Endothelial cell (in vitro differentiated cells): ENCODE results near the gene CIDEB. TPM values are rescaled to one million over a fixed set of nuclear protein-coding genes. Genes with fewer than 3 reads are reported as not detected.

ENCODE experiments used
- DNase-seq: peaks from one replicate; pipeline ENCODE4 v3.0.0; 2021; ENCODE audit warnings: low spot score
- H3K27ac Mint-ChIP-seq: one replicate; pipeline ENCODE4 v1.8.0; 2021; ENCODE audit warnings: mixed read lengths, inconsistent platforms; ENCODE audit not compliant: unreplicated experiment
- H3K27me3 Mint-ChIP-seq: one replicate; pipeline ENCODE4 v1.8.0; 2021; ENCODE audit warnings: mild to moderate bottlenecking, moderate library complexity, mixed read lengths, inconsistent platforms; ENCODE audit not compliant: unreplicated experiment
- H3K36me3 Mint-ChIP-seq: one replicate; pipeline ENCODE4 v1.8.0; 2021; ENCODE audit warnings: mild to moderate bottlenecking, low read depth, mixed read lengths, inconsistent platforms; ENCODE audit not compliant: unreplicated experiment
- H3K4me1 Mint-ChIP-seq: one replicate; pipeline ENCODE4 v1.8.0; 2021; ENCODE audit warnings: mild to moderate bottlenecking, mixed read lengths, inconsistent platforms; ENCODE audit not compliant: unreplicated experiment
- H3K4me3 Mint-ChIP-seq: one replicate; pipeline ENCODE4 v1.8.0; 2021; ENCODE audit warnings: mild to moderate bottlenecking, mixed read lengths, inconsistent platforms; ENCODE audit not compliant: unreplicated experiment
- H3K9me3 Mint-ChIP-seq: one replicate; pipeline ENCODE4 v1.8.0; 2021; ENCODE audit warnings: mixed read lengths, inconsistent platforms; ENCODE audit not compliant: unreplicated experiment
- total RNA-seq: library from RNA; stranded (reverse); fragmentation: NEBNext Ultra II Directional; extraction: Animal tissue kit (Norgen Biotek cat#: 25700); gene quantifications from one replicate; pipeline ENCODE4 v1.2.1, GENCODE V29; 2021; ENCODE audit not compliant: unreplicated experiment
- TF ChIP-seq, protein P1 (sequence below): fragments of 200-600 bp; sonication (generic); IDR thresholded peaks from one replicate; pipeline ENCODE4 v1.5.0; 2021; ENCODE audit warnings: antibody characterized with exemption; ENCODE audit not compliant: unreplicated experiment

CIDEB gene
- total RNA-seq, 1 donor from 2014 or later = 0.82 TPM

DNA sequence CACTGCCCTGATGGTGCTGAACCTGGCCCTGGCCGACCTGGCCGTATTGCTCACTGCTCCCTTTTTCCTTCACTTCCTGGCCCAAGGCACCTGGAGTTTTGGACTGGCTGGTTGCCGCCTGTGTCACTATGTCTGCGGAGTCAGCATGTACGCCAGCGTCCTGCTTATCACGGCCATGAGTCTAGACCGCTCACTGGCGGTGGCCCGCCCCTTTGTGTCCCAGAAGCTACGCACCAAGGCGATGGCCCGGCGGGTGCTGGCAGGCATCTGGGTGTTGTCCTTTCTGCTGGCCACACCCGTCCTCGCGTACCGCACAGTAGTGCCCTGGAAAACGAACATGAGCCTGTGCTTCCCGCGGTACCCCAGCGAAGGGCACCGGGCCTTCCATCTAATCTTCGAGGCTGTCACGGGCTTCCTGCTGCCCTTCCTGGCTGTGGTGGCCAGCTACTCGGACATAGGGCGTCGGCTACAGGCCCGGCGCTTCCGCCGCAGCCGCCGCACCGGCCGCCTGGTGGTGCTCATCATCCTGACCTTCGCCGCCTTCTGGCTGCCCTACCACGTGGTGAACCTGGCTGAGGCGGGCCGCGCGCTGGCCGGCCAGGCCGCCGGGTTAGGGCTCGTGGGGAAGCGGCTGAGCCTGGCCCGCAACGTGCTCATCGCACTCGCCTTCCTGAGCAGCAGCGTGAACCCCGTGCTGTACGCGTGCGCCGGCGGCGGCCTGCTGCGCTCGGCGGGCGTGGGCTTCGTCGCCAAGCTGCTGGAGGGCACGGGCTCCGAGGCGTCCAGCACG, 8.2 kb upstream of the CIDEB start:
- no peak overlapping the region for H3K27ac Mint-ChIP-seq
- H3K27me3 Mint-ChIP-seq = peaks cover 30% of the 10 kb centered on the region
- TF ChIP-seq, protein P1, sequence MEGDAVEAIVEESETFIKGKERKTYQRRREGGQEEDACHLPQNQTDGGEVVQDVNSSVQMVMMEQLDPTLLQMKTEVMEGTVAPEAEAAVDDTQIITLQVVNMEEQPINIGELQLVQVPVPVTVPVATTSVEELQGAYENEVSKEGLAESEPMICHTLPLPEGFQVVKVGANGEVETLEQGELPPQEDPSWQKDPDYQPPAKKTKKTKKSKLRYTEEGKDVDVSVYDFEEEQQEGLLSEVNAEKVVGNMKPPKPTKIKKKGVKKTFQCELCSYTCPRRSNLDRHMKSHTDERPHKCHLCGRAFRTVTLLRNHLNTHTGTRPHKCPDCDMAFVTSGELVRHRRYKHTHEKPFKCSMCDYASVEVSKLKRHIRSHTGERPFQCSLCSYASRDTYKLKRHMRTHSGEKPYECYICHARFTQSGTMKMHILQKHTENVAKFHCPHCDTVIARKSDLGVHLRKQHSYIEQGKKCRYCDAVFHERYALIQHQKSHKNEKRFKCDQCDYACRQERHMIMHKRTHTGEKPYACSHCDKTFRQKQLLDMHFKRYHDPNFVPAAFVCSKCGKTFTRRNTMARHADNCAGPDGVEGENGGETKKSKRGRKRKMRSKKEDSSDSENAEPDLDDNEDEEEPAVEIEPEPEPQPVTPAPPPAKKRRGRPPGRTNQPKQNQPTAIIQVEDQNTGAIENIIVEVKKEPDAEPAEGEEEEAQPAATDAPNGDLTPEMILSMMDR = no peak
- H3K9me3 Mint-ChIP-seq = no peaks in the 10 kb centered on the region
- no peak for DNase-seq
- peaks cover 36% of the 10 kb centered on the region for H3K36me3 Mint-ChIP-seq
- peak overlapping the region; percentile 10 for H3K4me3 Mint-ChIP-seq
- H3K4me1 Mint-ChIP-seq = peaks cover 45% of the 10 kb centered on the region

DNA sequence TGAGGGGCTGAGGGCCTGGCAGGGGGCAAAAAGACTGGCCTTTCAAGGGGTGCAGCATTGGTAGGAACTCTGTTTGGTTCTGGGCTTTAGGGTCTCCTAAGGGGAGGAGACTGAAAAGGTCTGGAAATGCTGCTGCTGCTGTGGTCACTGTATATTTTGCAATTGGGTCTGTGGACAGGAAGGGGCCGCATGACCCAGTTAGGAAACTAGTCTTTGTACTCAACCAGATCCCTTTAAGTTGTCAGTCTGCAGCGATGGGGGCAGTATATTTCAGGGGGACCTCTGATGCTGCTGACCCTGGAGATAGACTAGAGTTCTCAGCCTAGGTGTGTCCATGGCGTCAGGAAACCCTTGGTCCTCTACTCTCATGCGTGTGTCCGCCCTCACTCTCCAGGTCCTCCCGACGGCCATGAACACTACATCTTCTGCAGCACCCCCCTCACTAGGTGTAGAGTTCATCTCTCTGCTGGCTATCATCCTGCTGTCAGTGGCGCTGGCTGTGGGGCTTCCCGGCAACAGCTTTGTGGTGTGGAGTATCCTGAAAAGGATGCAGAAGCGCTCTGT, 7.5 kb upstream of the CIDEB start:
- H3K36me3 Mint-ChIP-seq = peaks cover 35% of the 10 kb centered on the region
- TF ChIP-seq, protein P1 = no peak
- H3K4me3 Mint-ChIP-seq = peak overlapping the region; percentile 10
- DNase-seq = no peak
- H3K4me1 Mint-ChIP-seq = peaks cover 47% of the 10 kb centered on the region
- H3K9me3 Mint-ChIP-seq = no peaks in the 10 kb centered on the region
- H3K27ac Mint-ChIP-seq = no peak overlapping the region
- H3K27me3 Mint-ChIP-seq = peaks cover 30% of the 10 kb centered on the region

DNA sequence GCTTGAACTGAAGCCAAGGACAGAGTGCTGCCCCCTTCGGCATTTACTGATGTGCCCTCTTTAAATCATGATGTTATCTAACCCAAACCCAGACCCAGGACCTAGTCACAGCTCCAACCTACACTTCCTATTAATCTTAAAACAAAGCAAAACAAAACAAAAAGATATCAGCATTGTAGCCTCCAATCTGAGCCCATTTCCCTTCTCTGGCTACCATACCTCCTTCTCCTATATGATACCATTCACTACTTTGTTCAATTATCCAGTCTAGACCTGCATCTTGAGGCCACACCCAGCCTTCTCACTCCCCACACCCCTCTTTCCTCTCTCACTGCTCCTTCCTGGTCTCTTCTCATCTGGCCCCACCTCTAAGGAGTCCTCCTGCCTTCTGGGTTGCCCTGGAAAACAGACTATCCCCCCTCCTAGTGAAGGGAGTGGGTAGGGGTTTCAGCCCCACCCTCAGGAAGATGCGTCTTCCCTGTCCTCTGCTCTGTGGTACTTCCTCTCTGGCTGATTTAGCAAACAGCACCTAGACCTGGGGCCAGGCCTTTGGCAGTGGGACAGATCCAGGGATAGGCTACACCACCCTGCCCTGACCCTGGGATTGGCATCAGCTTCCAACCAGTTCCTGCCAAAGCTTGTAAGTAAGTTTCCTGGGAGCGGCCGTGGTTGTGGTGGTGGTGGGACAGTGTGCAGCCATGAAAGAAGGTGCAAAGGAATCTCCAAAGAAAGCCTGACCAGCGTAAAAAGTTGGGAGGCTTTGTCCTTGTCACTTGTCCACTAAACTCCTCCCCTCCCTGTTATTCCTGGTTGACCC, 6.8 kb upstream of the CIDEB start:
- Mint-ChIP-seq H3K27me3 (peaks cover 29% of the 10 kb centered on the region), H3K36me3 (peaks cover 29% of the 10 kb centered on the region)
- TF ChIP-seq, protein P1 = no peak

DNA sequence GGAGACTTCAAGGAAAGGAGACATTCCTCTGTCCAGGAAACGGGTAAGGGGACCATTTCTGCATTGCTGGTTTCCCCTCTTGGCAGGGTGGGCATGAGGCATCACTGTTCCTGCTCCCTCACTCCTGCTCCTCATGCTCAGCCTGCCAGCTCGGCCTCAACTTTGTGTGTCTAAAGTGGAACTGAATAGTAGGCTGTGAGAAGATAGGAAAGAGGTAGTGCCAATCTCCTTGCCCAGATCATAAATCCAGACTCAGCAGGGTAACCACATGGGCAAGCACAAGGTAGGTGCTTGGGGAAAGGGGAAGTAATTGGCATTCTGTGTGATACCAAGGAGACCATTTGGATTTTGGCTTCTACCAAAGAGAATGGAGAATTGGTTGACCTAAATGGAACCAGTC, 6.1 kb upstream of the CIDEB start:
- no peak for DNase-seq
- Mint-ChIP-seq H3K36me3 (peaks cover 29% of the 10 kb centered on the region), H3K4me1 (peaks cover 59% of the 10 kb centered on the region), H3K4me3 (peak overlapping the region; percentile 60), H3K27ac (no peak overlapping the region), H3K9me3 (no peaks in the 10 kb centered on the region), H3K27me3 (peaks cover 28% of the 10 kb centered on the region)
- TF ChIP-seq, protein P1 = no peak

More for the DNA sequence above, 6.8 kb upstream of the CIDEB start:
- Mint-ChIP-seq H3K4me1 (peaks cover 52% of the 10 kb centered on the region), H3K9me3 (no peaks in the 10 kb centered on the region), H3K4me3 (peak overlapping the region; percentile 60), H3K27ac (peak overlapping the region; percentile 52)
- no peak for DNase-seq
